NB4 (cell line): Measurements from ENCODE around the gene PDGFA.

Experiments
- CTCF ChIP-seq: IDR thresholded peaks from one replicate; pipeline ENCODE4 v1.5.1; 2012; ENCODE audit warnings: low read depth, low read length
- POLR2A ChIP-seq: IDR thresholded peaks from 2 replicates; pipeline ENCODE4 v1.6.1; 2011; ENCODE audit warnings: mild to moderate bottlenecking; ENCODE audit not compliant: insufficient read length; ENCODE audit errors: extremely low read depth

- TF ChIP-seq POLR2A (no peak), CTCF (no peak)
These were observed 12.6 kb downstream of the PDGFA start for GRCh38 chr7:506921-507622.
